ENCODE measurements around the gene NDUFA11. TPM values are rescaled to one million over a fixed set of nuclear protein-coding genes. Genes with fewer than 3 reads are reported as not detected.
A peak's percentile ranks its signal among the peaks of the same experiment; 100 is the strongest.

Gene NDUFA11
- 100 to 1,000 TPM; 253 to 531 (median 343) TPM for total RNA-seq

DNA sequence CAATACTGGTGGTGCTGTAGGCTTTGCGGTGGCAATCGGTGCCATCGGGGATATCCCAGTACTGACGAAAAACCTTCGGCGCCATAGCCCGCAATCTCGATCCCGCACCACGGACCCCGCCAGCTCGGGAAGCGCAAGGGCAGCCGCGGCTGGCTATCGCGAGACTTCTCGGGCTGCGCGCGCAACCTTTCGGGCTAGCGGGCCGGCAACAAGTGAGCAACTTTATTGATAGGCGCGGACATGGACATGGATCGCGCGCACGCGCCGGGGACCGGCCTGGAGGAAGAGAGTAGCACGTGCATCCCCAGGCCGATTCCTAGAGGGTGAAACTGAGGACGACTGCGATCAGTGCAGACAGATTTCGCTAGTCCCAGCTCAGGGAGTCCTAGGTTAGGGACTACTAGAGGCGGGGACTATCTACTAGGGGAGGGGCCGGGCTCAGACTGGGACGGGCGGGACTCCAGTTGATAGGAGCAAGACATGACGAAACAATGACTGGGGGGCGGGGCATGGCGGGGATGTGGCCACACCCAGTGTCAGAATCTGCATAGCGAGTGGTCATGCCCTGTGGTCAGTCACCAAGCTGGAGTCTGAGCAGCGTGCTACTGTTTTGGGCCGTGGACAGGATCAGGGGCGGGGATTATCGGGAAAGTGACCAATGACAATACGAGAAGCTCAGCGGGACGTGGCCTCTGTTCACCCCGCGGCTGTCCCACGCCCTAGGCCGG lies at the start of gene NDUFA11:
NDUFA11 (minus strand) TSS at position 167 of the 728 bp plus-strand sequence; CDS start at position 85, 82 bp downstream.
- peak; percentile 71 to 78 (median 76) for ATAC-seq (replicated peaks in 6 of 8)
- WGBS, 10 experiments = 0 to 5% (median 1%) methylated on average over 4 to 19 of the region's 57 CpGs; no CpG with 5 or more reads in 5 of the 10 experiments
- in situ Hi-C loops (cut with MboI; ENCODE audit: low pct_unique_long_range_greater_than_20kb in 2 of 9, low sequenced_read_pairs in 9 of 9, unreplicated experiment in 9 of 9) = no loop called here
- H3K4me1 ChIP-seq (replicated peaks in 1 of 2) = peaks cover 5 to 8% of the 10 kb centered on the region in 2 donors
- peak within 1 kb of the TSS; percentile 88 to 99 (median 89) for H3K4me3 ChIP-seq
- H3K27ac ChIP-seq = peak within 1 kb of the TSS; percentile 92 to 97

DNA sequence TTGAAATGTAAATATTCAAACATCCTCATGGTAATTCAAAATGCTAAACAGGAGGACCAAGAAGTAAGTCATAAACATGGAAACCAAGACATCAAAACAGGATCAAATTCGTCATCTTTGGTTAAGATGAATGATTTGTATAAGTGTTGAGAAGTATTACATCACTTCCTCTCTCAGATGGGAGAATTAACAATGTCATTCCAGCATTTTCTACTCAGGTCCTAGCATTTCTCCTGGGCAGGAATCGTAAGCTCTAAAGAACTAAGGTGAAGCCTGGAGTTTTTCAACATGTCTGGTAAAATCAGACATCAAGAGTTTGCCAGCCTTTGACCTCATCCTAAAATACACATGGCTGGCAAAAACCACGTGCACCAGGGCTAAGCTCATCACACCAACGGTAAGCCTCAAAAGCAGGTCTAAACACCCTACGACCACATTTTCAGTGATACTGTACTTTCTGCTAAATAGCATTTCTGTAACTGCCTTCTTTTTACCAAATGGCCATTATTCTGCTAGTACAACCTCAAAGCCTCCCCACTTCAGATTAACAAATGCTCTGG lies 49.5 kb upstream of the NDUFA11 start:
- Histone ChIP-seq H3K27ac (peak overlapping the region; percentile 48 to 80), H3K4me3 (no peak overlapping the region), H3K4me1 (replicated peaks in 1 of 2) (peaks cover 60 to 68% of the 10 kb centered on the region in 2 donors)
- WGBS, 10 experiments = 0 to 75% (median 41%) methylated on average over 1 to 5 of the region's 5 CpGs; no CpG with 5 or more reads in 1 of the 10 experiments
- peak in 3 of 8 experiments; percentile 64 to 79 (median 76) for ATAC-seq (replicated peaks in 6 of 8)
- in situ Hi-C loops (cut with MboI; ENCODE audit: low pct_unique_long_range_greater_than_20kb in 2 of 9, low sequenced_read_pairs in 9 of 9, unreplicated experiment in 9 of 9) = no loop called here

DNA sequence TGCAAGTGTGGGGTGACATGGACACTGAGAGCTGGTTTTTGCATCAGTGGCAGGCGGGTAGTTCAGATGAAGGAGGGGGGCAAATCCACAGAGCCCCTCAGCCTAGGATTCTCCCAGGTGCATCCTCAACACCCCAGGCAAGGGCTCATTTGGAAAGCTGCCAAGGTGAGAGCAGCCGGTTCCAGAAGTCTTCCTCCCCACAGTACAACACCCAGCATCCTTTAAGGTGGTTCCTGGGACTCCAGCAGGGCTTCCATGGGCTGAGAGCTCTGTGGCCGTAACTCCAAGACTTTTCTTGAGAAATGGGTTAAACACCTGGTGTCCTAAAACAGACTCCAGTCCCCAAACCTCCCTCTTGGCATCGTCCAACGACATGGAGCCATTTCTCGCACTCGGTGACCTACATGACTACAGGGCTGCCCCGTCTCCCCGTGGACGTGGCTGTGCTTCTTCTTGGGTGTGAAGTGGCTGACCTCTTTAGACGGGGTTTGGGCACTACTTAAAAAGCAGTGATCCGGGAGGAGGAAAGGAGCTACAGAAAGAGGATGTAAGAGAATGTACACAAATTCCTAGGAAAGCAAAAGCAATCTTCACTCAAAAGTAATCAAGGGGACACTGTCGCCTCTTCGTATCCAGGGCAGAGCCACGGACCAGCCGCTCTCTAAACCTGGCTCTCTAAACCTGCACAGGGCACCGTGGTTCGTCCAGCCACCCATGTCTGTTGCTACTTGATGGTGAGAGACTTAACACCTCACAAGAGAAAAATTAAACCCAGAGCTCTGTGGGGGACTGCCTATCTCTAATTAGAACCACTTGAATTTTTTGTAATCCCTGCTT lies 48.8 kb upstream of the NDUFA11 start:
- Histone ChIP-seq H3K27ac (peak overlapping the region in 1 of 2 donors; percentile 80), H3K4me3 (no peak overlapping the region), H3K4me1 (replicated peaks in 1 of 2) (peaks cover 61 to 62% of the 10 kb centered on the region in 2 donors)
- no peak for ATAC-seq (replicated peaks in 6 of 8)
- in situ Hi-C loops (cut with MboI; ENCODE audit: low pct_unique_long_range_greater_than_20kb in 2 of 9, low sequenced_read_pairs in 9 of 9, unreplicated experiment in 9 of 9) = no loop called here
- 43 to 100% (median 61%) methylated on average over 1 to 9 of the region's 18 CpGs; no CpG with 5 or more reads in 3 of the 10 experiments for whole genome bisulfite sequencing, 10 experiments

DNA sequence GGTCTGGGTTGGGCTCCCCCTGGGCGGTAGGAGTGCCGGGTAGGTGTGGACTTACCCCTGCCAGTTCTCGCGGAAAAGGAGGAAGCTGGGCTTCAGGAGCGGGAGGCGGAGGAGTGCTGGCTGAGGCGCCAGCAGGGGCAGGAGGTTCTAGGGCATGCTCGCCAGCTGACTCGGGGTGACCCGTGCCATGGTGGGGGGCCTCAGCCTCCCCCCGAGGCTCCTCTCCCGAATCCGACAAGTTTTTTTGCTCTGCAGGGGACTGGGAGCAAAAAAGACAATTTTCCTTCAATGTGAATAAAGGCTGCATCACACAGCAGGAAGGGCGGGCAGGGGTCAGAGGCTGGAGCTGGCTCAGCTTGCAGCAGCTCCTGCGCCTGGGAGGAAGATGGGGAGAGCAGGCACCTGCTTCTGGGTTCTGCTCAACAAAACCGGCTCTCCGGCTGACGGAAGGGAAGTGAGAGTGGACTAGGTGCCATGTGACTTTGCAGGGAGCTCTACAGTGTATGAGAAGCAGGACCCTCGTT lies 47.8 kb upstream of the NDUFA11 start:
- H3K4me3 ChIP-seq = no peak overlapping the region
- peak overlapping the region; percentile 18 to 52 for H3K27ac ChIP-seq
- in situ Hi-C loops (cut with MboI; ENCODE audit: low pct_unique_long_range_greater_than_20kb in 2 of 9, low sequenced_read_pairs in 9 of 9, unreplicated experiment in 9 of 9) = no loop called here
- peak in 5 of 8 experiments; percentile 5 to 45 (median 35) for ATAC-seq (replicated peaks in 6 of 8)
- 13 to 100% (median 18%) methylated on average over 1 to 16 of the region's 19 CpGs; no CpG with 5 or more reads in 2 of the 10 experiments for WGBS, 10 experiments
- peaks cover 56 to 65% of the 10 kb centered on the region in 2 donors for H3K4me1 ChIP-seq (replicated peaks in 1 of 2)

DNA sequence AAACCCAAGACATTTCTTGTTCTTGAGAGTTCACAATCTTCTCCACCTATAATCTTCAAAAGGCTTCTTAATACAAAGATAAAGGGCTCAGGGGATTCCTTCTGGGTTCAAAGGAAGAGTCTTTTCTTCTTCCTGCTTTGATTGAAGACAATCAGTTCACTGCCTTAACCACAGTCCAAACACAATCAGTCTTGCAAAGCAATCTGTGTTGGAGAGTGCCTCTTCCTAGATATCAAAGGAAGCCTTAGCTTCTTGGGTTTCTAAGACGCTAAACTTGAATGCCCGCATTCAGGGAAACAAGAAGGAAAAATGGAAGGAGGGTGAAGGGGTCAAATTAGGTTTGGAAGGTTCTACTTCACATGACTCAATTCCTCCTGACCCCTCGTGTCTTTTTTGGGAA lies 47.2 kb upstream of the NDUFA11 start:
- ATAC-seq (replicated peaks in 6 of 8) = no peak
- 18 to 100% (median 29%) methylated on average over 1 to 3 of the region's 3 CpGs; no CpG with 5 or more reads in 2 of the 10 experiments for WGBS, 10 experiments
- Histone ChIP-seq H3K4me1 (replicated peaks in 1 of 2) (peaks cover 56 to 63% of the 10 kb centered on the region in 2 donors), H3K27ac (no peak overlapping the region), H3K4me3 (no peak overlapping the region)
- in situ Hi-C loops (cut with MboI; ENCODE audit: low pct_unique_long_range_greater_than_20kb in 2 of 9, low sequenced_read_pairs in 9 of 9, unreplicated experiment in 9 of 9) = no loop called here

DNA sequence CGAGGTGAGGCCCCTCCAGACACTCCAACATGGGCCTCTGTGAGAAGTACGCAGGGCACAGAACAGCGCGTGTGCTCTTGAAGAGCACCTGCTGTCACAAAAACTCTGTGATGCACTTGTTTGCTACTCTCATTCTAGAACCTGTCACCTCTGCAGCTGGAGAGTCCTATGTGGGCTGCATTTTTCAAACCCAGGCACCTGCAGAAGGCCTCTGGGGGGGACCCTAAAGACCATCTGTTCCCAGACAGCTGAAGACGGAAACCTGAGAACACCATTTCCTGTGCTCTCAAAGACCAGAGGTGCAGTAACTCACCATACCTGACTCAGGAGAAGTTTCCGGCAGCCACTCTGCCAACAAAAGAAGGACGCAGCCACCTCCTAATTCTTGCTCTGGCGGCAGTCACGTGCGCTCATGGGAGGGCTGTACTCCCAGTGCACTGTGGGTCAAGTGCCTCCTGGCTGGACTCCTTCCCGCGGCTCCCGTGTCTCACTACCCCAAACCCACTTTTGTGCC lies 46.3 kb upstream of the NDUFA11 start:
- no peak for ATAC-seq (replicated peaks in 6 of 8)

DNA sequence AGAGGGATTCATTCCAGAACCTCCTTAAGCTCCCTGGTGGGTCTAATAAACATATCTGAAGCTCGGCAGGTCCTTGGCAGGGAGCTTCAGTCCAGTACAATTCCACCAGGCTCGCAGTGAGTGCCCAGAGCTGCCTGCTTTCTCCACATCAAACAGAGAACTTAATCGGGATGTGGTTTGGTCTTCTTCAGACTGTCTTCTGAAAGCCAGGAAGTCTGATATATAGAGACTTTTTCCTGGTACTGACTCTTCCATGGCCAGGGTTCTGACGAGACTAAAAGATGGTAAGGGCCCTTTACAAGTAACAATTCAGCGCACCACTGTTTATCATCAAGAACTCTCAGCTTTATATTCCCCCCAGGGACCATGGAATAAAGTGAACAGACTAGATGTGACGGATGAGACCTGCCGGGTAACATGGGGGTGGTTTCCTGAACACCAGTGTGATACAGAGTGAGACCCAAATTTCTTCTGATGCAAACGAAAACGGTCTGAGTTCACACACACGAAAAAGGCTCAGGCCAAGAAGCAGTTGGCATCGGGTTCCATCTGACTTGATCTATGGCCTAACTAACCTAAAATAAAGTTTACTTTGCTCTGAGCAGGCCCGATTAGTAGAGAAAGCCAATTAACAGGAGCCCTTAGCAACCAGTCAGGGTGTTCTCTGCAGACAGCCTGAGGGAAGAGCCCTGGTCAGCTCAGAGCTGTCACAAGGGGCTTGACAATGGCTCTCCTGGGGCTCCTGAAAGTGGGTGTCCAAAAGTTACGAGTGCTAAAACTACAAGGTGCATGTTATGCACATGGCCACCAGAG lies 45.4 kb upstream of the NDUFA11 start:
- peak in 1 of 8 experiments; percentile 46 for ATAC-seq (replicated peaks in 6 of 8)
- no peak overlapping the region for H3K4me3 ChIP-seq
- peaks cover 39 to 47% of the 10 kb centered on the region in 2 donors for H3K4me1 ChIP-seq (replicated peaks in 1 of 2)
- 22 to 93% (median 55%) methylated on average over 1 to 12 of the region's 13 CpGs; no CpG with 5 or more reads in 2 of the 10 experiments for WGBS, 10 experiments
- in situ Hi-C loops (cut with MboI; ENCODE audit: low pct_unique_long_range_greater_than_20kb in 2 of 9, low sequenced_read_pairs in 9 of 9, unreplicated experiment in 9 of 9) = no loop called here
- H3K27ac ChIP-seq = no peak overlapping the region

More for the DNA sequence above, 46.3 kb upstream of the NDUFA11 start:
- in situ Hi-C loops (cut with MboI; ENCODE audit: low pct_unique_long_range_greater_than_20kb in 2 of 9, low sequenced_read_pairs in 9 of 9, unreplicated experiment in 9 of 9) = no loop called here
- Histone ChIP-seq H3K4me3 (no peak overlapping the region), H3K27ac (no peak overlapping the region), H3K4me1 (replicated peaks in 1 of 2) (peaks cover 48 to 56% of the 10 kb centered on the region in 2 donors)
- WGBS, 10 experiments = 74 to 100% (median 93%) methylated on average over 2 to 9 of the region's 13 CpGs; no CpG with 5 or more reads in 2 of the 10 experiments

DNA sequence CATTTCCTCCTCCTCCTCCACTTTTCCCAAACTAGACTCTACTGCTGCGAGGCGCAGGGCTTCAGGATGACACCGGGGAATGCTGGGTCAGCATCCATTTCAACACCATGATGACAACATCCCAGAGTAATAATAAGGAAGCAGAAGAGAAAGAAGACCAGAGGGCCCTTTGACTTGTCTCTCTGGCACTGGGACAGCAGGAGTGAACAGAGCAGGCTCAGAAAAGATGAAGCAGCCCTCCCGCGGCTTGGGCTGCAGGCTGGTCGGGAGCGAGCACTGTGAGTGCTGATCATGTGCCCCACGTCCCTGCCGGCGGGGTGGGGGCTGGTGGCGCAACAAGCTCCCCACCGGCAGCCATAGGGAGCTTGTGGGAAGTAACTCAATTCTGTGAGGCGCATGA lies 43.8 kb upstream of the NDUFA11 start:
- Histone ChIP-seq H3K4me1 (replicated peaks in 1 of 2) (peaks cover 39% of the 10 kb centered on the region in 2 donors), H3K27ac (no peak overlapping the region), H3K4me3 (no peak overlapping the region)
- ATAC-seq (replicated peaks in 6 of 8) = peak in 7 of 8 experiments; percentile 36 to 71 (median 51)
- WGBS, 10 experiments = 58 to 100% (median 73%) methylated on average over 1 to 5 of the region's 13 CpGs; no CpG with 5 or more reads in 2 of the 10 experiments
- in situ Hi-C loops (cut with MboI; ENCODE audit: low pct_unique_long_range_greater_than_20kb in 2 of 9, low sequenced_read_pairs in 9 of 9, unreplicated experiment in 9 of 9) = no loop called here

DNA sequence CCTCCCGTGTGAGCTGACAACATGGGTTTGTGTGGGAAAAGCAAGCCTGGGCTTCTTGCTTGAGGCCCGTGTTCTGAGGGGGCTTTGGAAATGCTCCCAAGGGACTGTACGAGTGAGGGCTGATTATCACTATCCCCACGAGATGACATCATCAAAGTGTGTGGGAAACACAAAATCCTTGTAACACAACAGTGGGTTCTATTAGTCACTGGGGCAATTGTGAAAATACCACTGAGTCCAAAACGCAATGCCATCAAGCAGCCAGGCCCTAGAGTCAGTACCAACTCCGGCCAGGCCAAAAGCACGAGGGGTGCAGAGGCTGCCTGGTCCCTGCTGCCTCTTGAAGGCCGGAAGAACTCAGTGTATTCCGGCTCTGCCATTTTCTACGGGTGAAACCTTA lies 40.0 kb upstream of the NDUFA11 start:
- ATAC-seq (replicated peaks in 6 of 8) = peak in 5 of 8 experiments; percentile 43 to 59 (median 49)
- Histone ChIP-seq H3K27ac (no peak overlapping the region), H3K4me1 (replicated peaks in 1 of 2) (peaks cover 16 to 27% of the 10 kb centered on the region in 2 donors), H3K4me3 (no peak overlapping the region)
- in situ Hi-C loops (cut with MboI; ENCODE audit: low pct_unique_long_range_greater_than_20kb in 2 of 9, low sequenced_read_pairs in 9 of 9, unreplicated experiment in 9 of 9) = no loop called here
- WGBS, 10 experiments = 33 to 100% (median 72%) methylated on average over 1 to 7 of the region's 10 CpGs; no CpG with 5 or more reads in 2 of the 10 experiments

DNA sequence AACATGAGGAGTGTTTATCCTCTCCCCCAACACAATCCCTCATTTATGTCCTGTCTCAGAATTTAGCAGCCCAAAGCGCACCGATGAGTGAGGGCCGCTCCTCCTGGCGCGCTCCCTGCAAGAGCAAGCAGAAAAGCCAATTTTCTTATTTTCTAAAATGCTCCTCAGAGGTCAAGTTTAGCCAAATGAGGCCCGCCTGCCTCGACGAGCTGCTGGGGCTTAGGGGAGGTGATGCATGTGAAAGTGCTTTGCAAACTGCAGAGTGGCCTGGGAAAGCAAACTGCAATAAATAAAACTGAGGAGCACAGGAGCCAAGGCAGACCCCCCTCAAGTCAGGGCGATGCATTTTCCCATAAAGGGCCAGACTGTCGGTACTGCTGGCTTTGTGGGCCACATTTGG lies 39.5 kb upstream of the NDUFA11 start:
- Histone ChIP-seq H3K4me1 (replicated peaks in 1 of 2) (peaks cover 16 to 27% of the 10 kb centered on the region in 2 donors), H3K27ac (no peak overlapping the region), H3K4me3 (no peak overlapping the region)
- in situ Hi-C loops (cut with MboI; ENCODE audit: low pct_unique_long_range_greater_than_20kb in 2 of 9, low sequenced_read_pairs in 9 of 9, unreplicated experiment in 9 of 9) = no loop called here
- ATAC-seq (replicated peaks in 6 of 8) = no peak
- 28 to 83% (median 64%) methylated on average over 1 to 9 of the region's 10 CpGs; no CpG with 5 or more reads in 1 of the 10 experiments for WGBS, 10 experiments

DNA sequence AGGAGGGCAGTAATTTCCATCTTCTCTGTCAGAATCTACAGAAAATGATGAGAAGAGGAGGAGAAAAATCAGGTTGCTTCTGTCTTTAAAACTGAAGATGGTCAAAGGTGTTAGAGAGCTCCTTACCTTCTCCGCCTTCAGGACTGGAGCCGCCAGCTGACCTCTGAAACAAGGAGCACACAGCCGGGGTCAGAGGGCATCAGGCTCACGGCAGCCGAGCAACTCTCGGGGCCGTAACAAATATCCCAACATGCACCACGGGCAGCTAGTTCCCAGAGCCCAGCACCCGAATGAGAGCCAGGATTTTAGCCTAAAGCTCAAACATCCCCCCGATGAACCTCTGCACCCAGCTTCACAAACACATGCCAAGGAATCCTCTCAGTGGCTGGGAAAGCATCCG lies 38.1 kb upstream of the NDUFA11 start:
- in situ Hi-C loops (cut with MboI; ENCODE audit: low pct_unique_long_range_greater_than_20kb in 2 of 9, low sequenced_read_pairs in 9 of 9, unreplicated experiment in 9 of 9) = no loop called here
- peaks cover 7 to 27% of the 10 kb centered on the region in 2 donors for H3K4me1 ChIP-seq (replicated peaks in 1 of 2)
- no peak overlapping the region for H3K27ac ChIP-seq
- H3K4me3 ChIP-seq = no peak overlapping the region
- ATAC-seq (replicated peaks in 6 of 8) = no peak
- 73 to 100% (median 81%) methylated on average over 1 to 7 of the region's 11 CpGs; no CpG with 5 or more reads in 2 of the 10 experiments for WGBS, 10 experiments

All from motor neuron (in vitro differentiated cells).